Skeletal muscle tissue (tissue), 4 donors: Measurements from ENCODE around the gene RELCH. TPM values are rescaled to one million over a fixed set of nuclear protein-coding genes. Genes with fewer than 3 reads are reported as not detected.

Source experiments
- H3K27ac ChIP-seq: one replicate; pipeline ENCODE4 v1.7.0; 2013; ENCODE audit warnings: mild to moderate bottlenecking, low read depth, low read length, inconsistent platforms
- H3K27me3 ChIP-seq, 3 donors: one replicate each; pipeline ENCODE4 v1.7.0; 2013; ENCODE audit warnings: low read length in 3 of 3; ENCODE audit not compliant: control insufficient read depth in 3 of 3, insufficient read depth in 3 of 3
- H3K36me3 ChIP-seq, 3 donors: one replicate each; pipeline ENCODE4 v1.7.0; 2013; ENCODE audit warnings: low read length in 3 of 3; ENCODE audit not compliant: control insufficient read depth in 3 of 3, insufficient read depth in 3 of 3
- H3K4me1 ChIP-seq, 3 donors: one replicate each; pipeline ENCODE4 v1.7.0; 2013; ENCODE audit warnings: low read length in 3 of 3, mild to moderate bottlenecking in 3 of 3; ENCODE audit not compliant: control insufficient read depth in 3 of 3, insufficient read depth in 3 of 3
- H3K4me3 ChIP-seq, 3 donors: one replicate each; pipeline ENCODE4 v1.7.0; 2013; ENCODE audit warnings: low read length in 3 of 3
- H3K9ac ChIP-seq, 3 donors: one replicate each; pipeline ENCODE4 v1.7.0; 2013; ENCODE audit warnings: low read length in 3 of 3, mild to moderate bottlenecking in 3 of 3, moderate library complexity in 2 of 3, low read depth in 1 of 3
- H3K9me3 ChIP-seq, 3 donors: one replicate each; pipeline ENCODE4 v1.7.0; 2013; ENCODE audit warnings: low read length in 3 of 3; ENCODE audit not compliant: control insufficient read depth in 3 of 3
- total RNA-seq: library from RNA; depleted of rRNA; stranded (reverse); fragments of >200 nt; gene quantifications from one replicate; pipeline ENCODE4 v1.2.3, GENCODE V29; 2014
- donor health status: Osteomylitis.

RELCH gene
- total RNA-seq, 1 donor from 2014 or later, result 30.3 TPM

DNA sequence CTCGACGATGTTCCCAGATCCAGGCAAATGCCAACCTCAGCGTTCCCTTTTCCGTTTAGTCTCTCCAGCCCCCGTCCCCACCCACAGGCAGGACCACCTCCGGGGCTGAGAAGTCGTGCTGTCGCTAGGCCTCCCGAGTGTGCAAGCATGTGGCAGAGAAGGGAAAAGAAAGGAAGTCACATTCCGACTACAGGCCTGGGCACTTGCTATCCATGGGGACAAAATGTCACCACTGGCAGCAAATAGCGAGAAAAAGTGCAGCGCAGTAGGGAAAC is 619 bp upstream of the RELCH start:
- peaks cover 0 to 4% (median 0%) of the 10 kb centered on the region in 3 donors for H3K36me3 ChIP-seq
- H3K9me3 ChIP-seq, result no peaks in the 10 kb centered on the region
- H3K27me3 ChIP-seq, result no peaks in the 10 kb centered on the region
- peak overlapping the region; percentile 75 for H3K27ac ChIP-seq
- peak overlapping the region; percentile 94 for H3K9ac ChIP-seq
- peak overlapping the region; percentile 93 to 99 (median 98) for H3K4me3 ChIP-seq
- peaks cover 10 to 36% (median 25%) of the 10 kb centered on the region in 3 donors for H3K4me1 ChIP-seq

DNA sequence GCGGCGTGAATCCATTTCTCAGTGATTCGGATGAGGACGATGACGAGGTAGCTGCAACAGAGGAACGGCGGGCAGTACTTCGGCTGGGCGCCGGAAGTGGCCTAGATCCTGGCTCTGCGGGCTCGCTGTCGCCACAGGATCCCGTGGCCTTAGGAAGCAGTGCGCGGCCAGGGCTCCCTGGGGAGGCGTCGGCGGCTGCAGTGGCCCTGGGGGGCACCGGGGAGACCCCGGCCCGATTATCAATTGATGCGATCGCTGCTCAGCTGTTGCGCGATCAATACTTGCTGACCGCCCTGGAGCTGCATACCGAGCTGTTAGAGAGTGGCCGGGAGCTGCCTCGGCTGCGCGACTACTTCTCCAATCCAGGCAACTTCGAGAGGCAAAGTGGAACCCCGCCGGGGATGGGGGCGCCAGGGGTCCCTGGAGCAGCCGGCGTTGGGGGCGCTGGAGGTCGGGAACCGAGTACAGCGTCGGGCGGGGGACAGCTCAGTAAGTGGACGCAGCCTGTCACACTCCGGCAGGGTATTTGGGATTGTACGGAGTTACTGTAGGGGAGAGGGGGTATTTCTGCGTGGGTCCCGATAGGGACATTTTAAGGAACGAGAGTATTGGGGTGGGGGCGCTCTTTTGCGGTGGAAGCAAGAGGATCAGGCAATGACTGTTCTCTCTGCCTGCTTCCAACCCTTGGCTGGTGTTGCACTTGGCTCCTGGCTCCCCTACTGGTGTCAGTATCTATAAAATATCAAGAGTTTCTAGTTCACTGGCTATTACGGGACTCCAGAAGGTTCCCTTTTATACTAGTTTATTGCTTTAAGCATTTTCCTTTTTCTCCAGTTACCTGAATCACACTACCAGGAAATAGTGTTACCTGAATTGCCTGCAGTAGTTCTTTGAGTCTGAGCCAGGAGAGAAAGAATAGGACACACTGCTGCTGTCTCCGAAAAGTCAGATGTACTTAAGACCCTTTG is 772 bp downstream of the RELCH start:
- H3K9me3 ChIP-seq, result no peaks in the 10 kb centered on the region
- H3K9ac ChIP-seq, result peak overlapping the region; percentile 78 to 91 (median 89)
- peaks cover 0 to 4% (median 0%) of the 10 kb centered on the region in 3 donors for H3K36me3 ChIP-seq
- no peaks in the 10 kb centered on the region for H3K27me3 ChIP-seq
- peak overlapping the region; percentile 42 for H3K27ac ChIP-seq
- H3K4me1 ChIP-seq, result peaks cover 10 to 36% (median 25%) of the 10 kb centered on the region in 3 donors
- H3K4me3 ChIP-seq, result peak overlapping the region; percentile 93 to 99 (median 99)

DNA sequence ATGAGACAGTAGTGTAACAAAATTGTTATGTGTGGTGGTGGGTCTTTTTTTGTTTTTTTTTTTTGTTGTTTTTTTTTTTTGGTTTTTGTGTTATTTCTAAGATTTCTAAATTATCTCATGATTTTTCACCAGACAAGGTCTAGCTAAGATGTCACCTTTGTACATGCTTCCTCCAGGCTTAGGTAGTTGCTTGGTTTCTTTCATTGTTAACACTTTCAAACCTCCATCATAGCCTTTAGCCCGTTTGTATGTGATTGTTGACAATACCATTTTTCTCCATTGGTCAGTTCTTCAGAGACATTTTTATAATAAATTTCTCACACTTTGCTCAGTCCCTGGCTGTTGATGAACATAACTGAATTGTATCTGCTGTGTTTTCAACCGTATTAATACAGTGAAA is 2.2 kb downstream of the RELCH start:
- H3K9ac ChIP-seq, result peak overlapping the region in 1 of 3 donors; percentile 28
- no peak overlapping the region for H3K27ac ChIP-seq
- no peaks in the 10 kb centered on the region for H3K9me3 ChIP-seq
- H3K36me3 ChIP-seq, result peaks cover 0 to 4% (median 0%) of the 10 kb centered on the region in 3 donors
- peaks cover 10 to 36% (median 25%) of the 10 kb centered on the region in 3 donors for H3K4me1 ChIP-seq
- H3K27me3 ChIP-seq, result no peaks in the 10 kb centered on the region
- H3K4me3 ChIP-seq, result peak overlapping the region in 2 of 3 donors; percentile 5 to 17

DNA sequence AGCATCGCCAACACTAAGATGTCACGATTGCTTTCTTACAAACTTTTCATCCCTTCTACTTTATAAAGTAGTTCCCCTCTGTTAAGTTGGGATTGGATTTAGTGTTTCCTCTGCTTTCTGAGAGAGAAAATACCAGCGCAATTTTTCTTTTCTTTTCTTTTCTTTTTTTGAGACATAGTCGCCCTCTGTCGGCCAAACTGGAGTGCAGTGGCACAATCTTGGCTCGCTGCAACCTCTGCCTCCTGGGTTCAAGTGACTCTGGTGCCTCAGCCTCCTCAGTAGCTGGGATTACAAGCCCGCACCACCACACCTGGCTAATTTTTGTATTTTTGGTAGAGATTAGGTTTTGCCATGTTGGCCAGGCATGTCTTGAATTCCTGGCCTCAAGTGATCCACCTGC is 9.0 kb downstream of the RELCH start:
- no peaks in the 10 kb centered on the region for H3K27me3 ChIP-seq
- no peak overlapping the region for H3K4me3 ChIP-seq
- H3K27ac ChIP-seq, result no peak overlapping the region
- no peaks in the 10 kb centered on the region for H3K36me3 ChIP-seq
- H3K9me3 ChIP-seq, result no peaks in the 10 kb centered on the region
- peaks cover 0 to 4% (median 0%) of the 10 kb centered on the region in 3 donors for H3K4me1 ChIP-seq
- H3K9ac ChIP-seq, result no peak overlapping the region

DNA sequence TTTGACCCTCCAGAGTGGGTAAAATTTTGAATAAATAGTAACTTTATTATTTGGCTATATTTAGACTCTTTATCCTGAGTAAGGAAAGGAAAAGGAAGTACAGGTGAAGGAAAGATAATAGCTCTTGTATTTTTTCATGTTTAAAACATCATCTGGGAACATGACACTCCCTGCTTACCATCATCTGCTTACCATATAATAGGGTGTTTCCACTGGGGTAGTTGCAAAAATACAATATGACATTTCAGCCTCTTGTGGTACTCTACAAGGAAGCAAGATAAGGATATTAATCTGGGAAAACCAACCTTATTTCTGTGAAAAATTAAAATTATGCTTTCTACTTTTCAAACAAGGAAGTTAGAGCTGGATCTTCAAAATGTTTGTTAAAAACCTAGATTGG is 9.9 kb downstream of the RELCH start:
- Histone ChIP-seq H3K9ac (no peak overlapping the region), H3K27ac (no peak overlapping the region), H3K27me3 (no peaks in the 10 kb centered on the region), H3K4me3 (no peak overlapping the region), H3K4me1 (no peaks in the 10 kb centered on the region), H3K36me3 (no peaks in the 10 kb centered on the region), H3K9me3 (no peaks in the 10 kb centered on the region)

DNA sequence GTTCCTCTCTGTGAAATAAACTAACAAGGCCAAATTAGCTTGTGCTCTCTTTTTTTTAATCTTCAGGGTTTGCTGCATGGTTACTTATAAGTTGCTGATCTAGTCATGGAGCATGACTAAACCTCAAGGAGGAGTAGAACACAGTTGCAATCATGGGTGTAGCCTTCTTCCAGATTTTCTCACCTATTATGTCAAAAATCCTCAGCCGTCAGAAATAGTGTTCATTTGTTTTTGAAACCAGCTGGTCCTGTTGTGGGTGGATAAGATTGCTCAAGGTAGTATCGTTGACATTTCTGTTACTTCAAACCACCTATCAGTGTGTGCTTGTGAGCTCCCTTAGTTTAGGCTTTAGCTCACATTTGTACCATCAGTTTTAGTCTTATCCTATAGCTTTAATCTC is 11.2 kb downstream of the RELCH start:
- H3K9ac ChIP-seq, result no peak overlapping the region
- no peaks in the 10 kb centered on the region for H3K9me3 ChIP-seq
- no peak overlapping the region for H3K4me3 ChIP-seq
- no peaks in the 10 kb centered on the region for H3K36me3 ChIP-seq
- no peaks in the 10 kb centered on the region for H3K4me1 ChIP-seq
- no peaks in the 10 kb centered on the region for H3K27me3 ChIP-seq
- H3K27ac ChIP-seq, result no peak overlapping the region

DNA sequence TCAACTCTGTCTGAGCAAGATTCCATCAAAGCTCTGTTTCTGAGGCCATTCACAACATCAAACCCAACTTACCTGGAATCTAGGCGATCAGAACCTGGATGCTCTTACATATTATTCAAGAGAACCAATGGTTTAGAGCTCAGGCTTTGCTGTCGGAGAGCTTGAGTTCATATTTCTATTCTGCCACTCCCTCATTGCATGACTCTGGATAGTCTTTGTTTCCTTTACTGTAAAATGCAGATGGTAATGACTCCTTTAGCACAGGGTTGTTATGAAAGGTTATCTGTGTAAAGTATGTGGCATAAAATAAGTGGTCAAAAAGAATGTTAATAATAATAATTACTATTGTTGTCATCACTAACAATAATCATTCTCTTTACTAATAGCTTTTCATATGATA is 12.6 kb downstream of the RELCH start:
- Histone ChIP-seq H3K9ac (no peak overlapping the region), H3K27ac (no peak overlapping the region), H3K4me1 (no peaks in the 10 kb centered on the region), H3K9me3 (no peaks in the 10 kb centered on the region), H3K27me3 (no peaks in the 10 kb centered on the region), H3K36me3 (no peaks in the 10 kb centered on the region), H3K4me3 (no peak overlapping the region)

DNA sequence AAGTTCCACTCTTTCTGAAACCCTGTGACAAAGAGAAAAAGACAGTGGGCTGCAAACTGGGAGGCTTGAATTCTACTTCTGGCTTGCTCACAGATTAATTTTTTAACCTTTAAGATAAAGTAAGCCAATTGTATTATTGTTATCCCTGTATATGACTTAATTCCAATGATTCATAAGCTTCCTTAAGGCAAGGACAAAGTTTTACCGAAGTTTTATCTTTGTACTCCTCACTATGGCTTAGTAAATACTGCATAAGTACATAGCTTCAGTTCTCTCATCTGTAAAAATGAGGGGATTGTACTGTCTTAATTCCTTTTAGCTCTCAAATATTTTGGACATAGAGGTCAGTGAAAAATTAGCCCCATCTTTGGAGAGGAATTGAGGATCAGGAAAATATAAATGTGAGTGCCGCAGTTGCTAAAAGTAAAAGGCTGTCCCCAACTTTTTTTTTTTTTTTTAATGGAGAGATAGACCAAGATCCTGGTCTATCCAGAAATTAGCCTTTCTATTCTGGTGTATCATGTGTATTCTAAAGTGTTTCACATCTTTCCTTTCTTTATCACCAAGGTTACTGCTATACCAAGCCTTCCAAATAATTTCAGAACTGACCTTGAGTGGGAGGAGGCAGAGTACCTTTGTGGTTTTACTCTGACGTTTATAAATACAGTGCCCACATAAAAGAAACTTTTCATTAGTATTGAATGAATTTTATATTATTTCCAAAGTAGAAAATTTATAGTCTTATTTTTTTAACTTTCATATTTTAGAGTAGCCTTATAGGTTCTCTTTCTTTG is 13.3 kb downstream of the RELCH start:
- H3K9ac ChIP-seq, result no peak overlapping the region
- H3K9me3 ChIP-seq, result no peaks in the 10 kb centered on the region
- H3K27me3 ChIP-seq, result no peaks in the 10 kb centered on the region
- H3K4me3 ChIP-seq, result no peak overlapping the region
- no peaks in the 10 kb centered on the region for H3K4me1 ChIP-seq
- H3K27ac ChIP-seq, result no peak overlapping the region
- no peaks in the 10 kb centered on the region for H3K36me3 ChIP-seq

DNA sequence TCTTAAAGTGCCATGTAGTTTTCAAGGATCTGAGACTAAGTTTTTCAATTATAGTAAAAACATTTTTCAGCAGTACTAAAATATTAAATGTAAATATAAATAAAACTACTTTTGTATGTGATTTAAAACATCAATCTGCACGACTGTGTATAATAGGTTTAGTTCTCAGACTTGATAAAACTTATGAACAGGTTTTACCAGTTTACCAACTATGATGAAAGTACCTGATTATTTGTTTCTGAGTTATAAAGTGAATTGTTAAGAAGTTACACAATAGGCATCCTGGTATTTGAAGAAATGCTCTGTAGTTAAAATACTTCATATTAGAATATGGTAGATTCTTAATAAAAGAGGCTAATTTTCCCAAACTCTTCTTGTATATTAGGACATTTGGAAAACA is 14.8 kb downstream of the RELCH start:
- H3K4me1 ChIP-seq, result no peaks in the 10 kb centered on the region
- no peaks in the 10 kb centered on the region for H3K27me3 ChIP-seq
- no peaks in the 10 kb centered on the region for H3K9me3 ChIP-seq
- no peak overlapping the region for H3K27ac ChIP-seq
- H3K9ac ChIP-seq, result no peak overlapping the region
- no peaks in the 10 kb centered on the region for H3K36me3 ChIP-seq
- no peak overlapping the region for H3K4me3 ChIP-seq

DNA sequence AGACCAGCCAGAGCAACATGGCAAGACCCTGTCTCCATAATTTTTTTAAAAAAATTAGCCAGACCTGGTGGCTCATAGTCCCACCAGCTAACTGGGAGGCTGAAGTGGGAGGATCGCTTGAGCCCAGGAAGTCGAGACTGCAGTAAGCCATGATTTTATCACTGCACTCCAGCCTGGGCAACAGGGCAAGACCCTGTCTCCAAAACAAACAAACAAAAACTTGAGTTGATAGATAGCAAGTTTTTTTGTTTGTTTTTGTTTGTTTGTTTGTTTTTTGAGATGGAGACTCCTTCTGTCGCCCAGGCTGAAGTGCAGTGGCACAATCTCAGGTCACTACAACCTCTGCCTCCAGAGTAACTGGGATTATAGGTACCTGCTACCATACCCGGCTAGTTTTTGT is 18.8 kb downstream of the RELCH start:
- no peaks in the 10 kb centered on the region for H3K36me3 ChIP-seq
- no peak overlapping the region for H3K9ac ChIP-seq
- no peaks in the 10 kb centered on the region for H3K9me3 ChIP-seq
- no peak overlapping the region for H3K27ac ChIP-seq
- no peaks in the 10 kb centered on the region for H3K4me1 ChIP-seq
- no peak overlapping the region for H3K4me3 ChIP-seq
- no peaks in the 10 kb centered on the region for H3K27me3 ChIP-seq
